ENCODE measurements around the gene LCOR. TPM values are rescaled to one million over a fixed set of nuclear protein-coding genes. Genes with fewer than 3 reads are reported as not detected.

LCOR gene
- total RNA-seq, 2 donors from 2014 or later: 36.9 to 43.3 TPM

GRCh38 chr10:97000487-97001182 is 168.5 kb downstream of the LCOR start:
- no peaks in the 10 kb centered on the region for H3K4me1 Mint-ChIP-seq
- DNase-seq: peak; percentile 81
- WGBS, 2 experiments (ENCODE audit: insufficient coverage in 1 of 2, insufficient read length in 1 of 2): 91 to 94% methylated on average over 10 to 25 of the region's 25 CpGs

GRCh38 chr10:97001183-97001991 is 169.3 kb downstream of the LCOR start:
- no peak overlapping the region for H3K27ac Mint-ChIP-seq
- no peaks in the 10 kb centered on the region for H3K9me3 Mint-ChIP-seq
- no peaks in the 10 kb centered on the region for H3K27me3 Mint-ChIP-seq (ENCODE audit: insufficient read depth)
- Histone ChIP-seq H3K27ac (ENCODE audit: low read depth, low read length) (no peak overlapping the region), H3K4me3 (ENCODE audit: low read length) (no peak overlapping the region), H3K9me3 (ENCODE audit: control insufficient read depth, low read length) (no peaks in the 10 kb centered on the region), H3K9ac (ENCODE audit: extremely low read depth, low read length, poor library complexity, severe bottlenecking) (no peak overlapping the region), H3K36me3 (ENCODE audit: control insufficient read depth, insufficient read depth, low read length) (no peaks in the 10 kb centered on the region), H3K27me3 (ENCODE audit: control insufficient read depth, insufficient read depth, low read length, poor library complexity, severe bottlenecking) (no peaks in the 10 kb centered on the region), H3K4me1 (ENCODE audit: control insufficient read depth, insufficient read depth, low read length) (no peaks in the 10 kb centered on the region)
- DNase-seq: peak; percentile 43
- WGBS, 2 experiments (ENCODE audit: insufficient coverage in 1 of 2, insufficient read length in 1 of 2): 89 to 96% methylated on average over 9 to 17 of the region's 17 CpGs
- no peak overlapping the region for H3K4me3 Mint-ChIP-seq
- TF ChIP-seq CTCF (conservative IDR thresholded peaks at IDR 0.05): no peak
- no peaks in the 10 kb centered on the region for H3K4me1 Mint-ChIP-seq
- H3K36me3 Mint-ChIP-seq (ENCODE audit: low read depth): no peaks in the 10 kb centered on the region

More at GRCh38 chr10:97000487-97001182, 168.5 kb downstream of the LCOR start:
- H3K27ac ChIP-seq (ENCODE audit: low read depth, low read length): no peak overlapping the region
- H3K27ac Mint-ChIP-seq: no peak overlapping the region
- no peak overlapping the region for H3K4me3 ChIP-seq (ENCODE audit: low read length)
- H3K9me3 ChIP-seq (ENCODE audit: control insufficient read depth, low read length): no peaks in the 10 kb centered on the region
- H3K4me1 ChIP-seq (ENCODE audit: control insufficient read depth, insufficient read depth, low read length): no peaks in the 10 kb centered on the region
- peak; percentile 77 for TF ChIP-seq CTCF (conservative IDR thresholded peaks at IDR 0.05)
- no peaks in the 10 kb centered on the region for H3K27me3 Mint-ChIP-seq (ENCODE audit: insufficient read depth)
- no peak overlapping the region for H3K4me3 Mint-ChIP-seq
- no peaks in the 10 kb centered on the region for H3K36me3 Mint-ChIP-seq (ENCODE audit: low read depth)
- no peaks in the 10 kb centered on the region for H3K36me3 ChIP-seq (ENCODE audit: control insufficient read depth, insufficient read depth, low read length)
- H3K27me3 ChIP-seq (ENCODE audit: control insufficient read depth, insufficient read depth, low read length, poor library complexity, severe bottlenecking): no peaks in the 10 kb centered on the region
- no peaks in the 10 kb centered on the region for H3K9me3 Mint-ChIP-seq
- H3K9ac ChIP-seq (ENCODE audit: extremely low read depth, low read length, poor library complexity, severe bottlenecking): no peak overlapping the region

- TF ChIP-seq CTCF (conservative IDR thresholded peaks at IDR 0.05): no peak
- H3K27ac ChIP-seq (ENCODE audit: low read depth, low read length): no peak overlapping the region
- H3K27me3 ChIP-seq (ENCODE audit: control insufficient read depth, insufficient read depth, low read length, poor library complexity, severe bottlenecking): no peaks in the 10 kb centered on the region
- no peak overlapping the region for H3K9ac ChIP-seq (ENCODE audit: extremely low read depth, low read length, poor library complexity, severe bottlenecking)
- peak; percentile 33 for DNase-seq
- H3K9me3 Mint-ChIP-seq: peaks cover 9% of the 10 kb centered on the region
- H3K4me1 ChIP-seq (ENCODE audit: control insufficient read depth, insufficient read depth, low read length): no peaks in the 10 kb centered on the region
- no peak overlapping the region for H3K4me3 Mint-ChIP-seq
- no peak overlapping the region for H3K27ac Mint-ChIP-seq
- H3K4me1 Mint-ChIP-seq: no peaks in the 10 kb centered on the region
- no peaks in the 10 kb centered on the region for H3K36me3 ChIP-seq (ENCODE audit: control insufficient read depth, insufficient read depth, low read length)
- H3K4me3 ChIP-seq (ENCODE audit: low read length): no peak overlapping the region
- 94 to 98% methylated on average over 12 to 16 of the region's 16 CpGs for WGBS, 2 experiments (ENCODE audit: insufficient coverage in 1 of 2, insufficient read length in 1 of 2)
- H3K36me3 Mint-ChIP-seq (ENCODE audit: low read depth): no peaks in the 10 kb centered on the region
- H3K9me3 ChIP-seq (ENCODE audit: control insufficient read depth, low read length): peaks cover 7% of the 10 kb centered on the region
- H3K27me3 Mint-ChIP-seq (ENCODE audit: insufficient read depth): no peaks in the 10 kb centered on the region
These were observed 170.6 kb downstream of the LCOR start for GRCh38 chr10:97002670-97003069.

Measured in endodermal cell (in vitro differentiated cells).